ENCODE results near the gene EEF1AKMT4.

DNA sequence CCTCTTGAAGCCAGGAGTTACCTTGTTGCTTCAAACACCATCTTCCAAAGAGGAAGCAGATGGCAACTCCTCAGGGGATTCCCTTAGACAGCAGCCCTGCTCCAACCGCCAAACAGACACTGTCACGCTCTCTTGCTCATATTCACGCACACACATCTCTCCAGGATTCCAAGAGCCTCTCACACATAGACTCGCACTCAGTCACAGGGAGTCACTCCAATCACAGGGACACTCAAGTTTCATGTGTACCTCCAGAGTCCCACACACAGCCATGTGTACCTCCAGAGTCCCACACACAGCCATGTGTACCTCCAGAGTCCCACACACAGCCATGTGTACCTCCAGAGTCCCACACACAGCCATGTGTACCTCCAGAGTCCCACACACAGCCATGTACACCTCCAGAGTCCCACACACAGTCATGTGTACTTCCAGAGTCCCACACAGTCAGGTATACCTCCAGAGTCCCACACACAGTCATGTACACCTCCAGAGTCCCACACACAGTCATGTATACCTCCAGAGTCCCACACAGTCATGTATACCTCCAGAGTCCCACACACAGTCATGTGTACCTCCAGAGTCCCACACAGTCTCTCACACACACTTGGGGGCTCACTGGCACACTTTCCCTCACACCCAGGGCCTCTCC, 14.0 kb upstream of the EEF1AKMT4 start:
- TF ChIP-seq POLR2A (IDR thresholded peaks at IDR 0.05): no peak
- no peak for TF ChIP-seq CTCF (IDR thresholded peaks at IDR 0.05 in 4 of 5, conservative IDR thresholded peaks at IDR 0.05 in 1 of 5)

Data from gastrocnemius medialis (tissue), 4 donors.